GM08714 (cell line): ENCODE results near the gene GART.
A peak's percentile ranks its signal among the peaks of the same experiment; 100 is the strongest.
"Not testable (repeated sequence)": the region's sequence is repeated elsewhere in the genome, so short reads cannot be mapped to it uniquely, and the experiment has no call there.

Source experiments
- H3K4me3 ChIP-seq: fragments of 200-500 bp; sonication (Bioruptor generic); 2 replicates; pipeline ENCODE4 v1.5.1; 2014; ENCODE audit warnings: mild to moderate bottlenecking, low read length, inconsistent platforms
- ZNF274 ChIP-seq: IDR thresholded peaks from 2 replicates; pipeline ENCODE4 v1.6.1; 2012; ENCODE audit warnings: mild to moderate bottlenecking, low read depth, low read length

The GART gene

GRCh38 chr21:33478935-33479678 is 62.8 kb downstream of the GART start:
- peak overlapping the region; percentile 99 for H3K4me3 ChIP-seq

GRCh38 chr21:33478182-33478581 is 63.7 kb downstream of the GART start:
- no peak for TF ChIP-seq ZNF274
- H3K4me3 ChIP-seq: peak overlapping the region; percentile 99

More at GRCh38 chr21:33478935-33479678, 62.8 kb downstream of the GART start:
- no peak for TF ChIP-seq ZNF274

GRCh38 chr21:33477066-33477465 is 64.9 kb downstream of the GART start:
- no peak for TF ChIP-seq ZNF274
- no peak overlapping the region for H3K4me3 ChIP-seq

GRCh38 chr21:33473344-33473743 is 68.6 kb downstream of the GART start:
- TF ChIP-seq ZNF274: no peak
- H3K4me3 ChIP-seq: no peak overlapping the region

DNA sequence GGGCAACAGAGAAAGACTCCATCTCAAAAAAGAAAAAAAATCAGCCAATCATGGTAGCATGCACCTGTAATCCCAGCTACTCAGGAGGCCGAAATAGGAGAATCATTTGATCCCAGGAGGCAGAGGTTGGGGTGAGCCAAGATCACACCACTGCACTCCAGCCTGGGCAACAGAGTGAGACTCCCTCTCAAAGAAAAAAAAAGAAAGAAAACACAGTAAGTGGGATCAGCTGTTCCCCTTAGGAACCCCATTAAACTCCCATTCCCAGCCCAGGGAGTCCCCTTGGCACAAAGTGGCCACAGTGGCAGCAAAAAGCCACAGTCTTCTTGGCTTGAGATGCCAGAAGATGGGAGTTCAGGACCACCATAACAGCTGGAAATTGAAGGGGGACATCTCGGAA is 71.2 kb downstream of the GART start:
- H3K4me3 ChIP-seq: no peak overlapping the region
- no peak for TF ChIP-seq ZNF274

GRCh38 chr21:33469183-33469582 is 72.7 kb downstream of the GART start:
- H3K4me3 ChIP-seq: not testable (repeated sequence)

- TF ChIP-seq ZNF274: no peak
- no peak overlapping the region for H3K4me3 ChIP-seq
Measured at GRCh38 chr21:33461538-33462250, 80.2 kb downstream of the GART start.

DNA sequence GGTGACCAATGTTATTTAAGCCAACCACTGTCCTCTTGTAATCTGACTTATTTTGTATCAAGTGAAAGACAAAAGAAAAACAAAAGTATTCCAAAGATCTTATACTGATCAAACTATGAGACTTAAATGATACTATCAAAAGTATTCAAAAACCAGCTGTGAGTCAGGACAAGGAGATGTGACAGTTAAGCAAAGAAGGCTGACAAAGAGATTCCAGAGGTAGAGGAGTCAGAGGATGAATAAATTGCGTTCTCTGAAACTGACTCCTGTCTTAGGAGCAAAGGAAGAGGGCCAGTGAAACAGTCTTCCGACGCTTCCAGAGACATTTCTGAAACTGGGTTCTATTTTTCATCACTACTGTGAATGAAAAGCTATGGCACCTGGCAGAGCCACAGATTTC is 83.1 kb downstream of the GART start:
- TF ChIP-seq ZNF274: no peak
- no peak overlapping the region for H3K4me3 ChIP-seq

- no peak overlapping the region for H3K4me3 ChIP-seq
- no peak for TF ChIP-seq ZNF274
Measured at GRCh38 chr21:33455686-33456446, 86.1 kb downstream of the GART start.
